Thoracic aorta (tissue), 2 donors: ENCODE results near the gene C1S. TPM values are rescaled to one million over a fixed set of nuclear protein-coding genes. Genes with fewer than 3 reads are reported as not detected.

ENCODE experiments used
- ATAC-seq: fragments of 150-250 bp; one replicate; pipeline ENCODE4 v1.8.0; 2017; ENCODE audit warnings: low read depth; ENCODE audit not compliant: insufficient number of reproducible peaks, low FRiP score
- DNase-seq: peaks from one replicate; pipeline ENCODE4 v3.0.0-alpha.2; 2020; ENCODE audit warnings: low spot score
- H3K27ac ChIP-seq, 2 donors: fragments of 200-600 bp; sonication (generic); 1 replicate in 1 of 2; 2 replicates in 1 of 2; pipeline ENCODE4 v1.5.1; 2016; ENCODE audit warnings: mild to moderate bottlenecking in 2 of 2, moderate library complexity in 2 of 2
- H3K27me3 ChIP-seq: fragments of 200-600 bp; sonication (generic); replicated peaks from 2 replicates; pipeline ENCODE4 v1.6.0; 2016; ENCODE audit warnings: mild to moderate bottlenecking; ENCODE audit not compliant: insufficient read depth
- H3K36me3 ChIP-seq: fragments of 200-600 bp; sonication (generic); one replicate; pipeline ENCODE4 v1.5.1; 2016
- H3K4me1 ChIP-seq, 2 donors: fragments of 200-600 bp; sonication (generic); 1 replicate in 1 of 2; 2 replicates in 1 of 2; pipeline versions ENCODE4 v1.5.1 to v1.6.0; 2016; ENCODE audit warnings: low read depth in 2 of 2, mild to moderate bottlenecking in 1 of 2; ENCODE audit not compliant: control insufficient read depth in 1 of 2
- H3K4me3 ChIP-seq: fragments of 200-600 bp; sonication (generic); 2 replicates; pipeline ENCODE4 v1.5.1; 2016; ENCODE audit warnings: mild to moderate bottlenecking
- H3K9me3 ChIP-seq: fragments of 200-600 bp; sonication (generic); 2 replicates; pipeline ENCODE4 v1.5.1; 2016
- CTCF ChIP-seq: fragments of 200-600 bp; sonication (generic); IDR thresholded peaks from one replicate; pipeline ENCODE4 v1.5.1; 2019; ENCODE audit warnings: antibody characterized with exemption
- total RNA-seq, 2 donors: library from RNA; depleted of rRNA; stranded (reverse); fragments of >200 nt; gene quantifications; one replicate each; pipeline versions ENCODE4 v1.1.0 to v1.2.3, GENCODE V29; 2016

C1S gene
- total RNA-seq, 2 donors from 2014 or later, result 456 to 715 TPM

GRCh38 chr12:7023114-7023513 is 37.4 kb upstream of the C1S start:
- H3K36me3 ChIP-seq, result no peaks in the 10 kb centered on the region
- no peak overlapping the region for H3K4me3 ChIP-seq
- TF ChIP-seq CTCF, result no peak
- DNase-seq (no peak), ATAC-seq (no peak)
- no peaks in the 10 kb centered on the region for H3K27me3 ChIP-seq
- H3K4me1 ChIP-seq, result peaks cover 4 to 7% of the 10 kb centered on the region in 2 donors
- H3K9me3 ChIP-seq, result no peaks in the 10 kb centered on the region
- no peak overlapping the region for H3K27ac ChIP-seq

- TF ChIP-seq CTCF, result no peak
- Histone ChIP-seq H3K27ac (no peak overlapping the region), H3K27me3 (no peaks in the 10 kb centered on the region), H3K4me1 (no peaks in the 10 kb centered on the region), H3K36me3 (no peaks in the 10 kb centered on the region), H3K9me3 (no peaks in the 10 kb centered on the region), H3K4me3 (no peak overlapping the region)
- ATAC-seq, result no peak
- no peak for DNase-seq
Measured at GRCh38 chr12:7026854-7027253, 33.7 kb upstream of the C1S start.

GRCh38 chr12:7031306-7031705 is 29.2 kb upstream of the C1S start:
- Histone ChIP-seq H3K4me1 (no peaks in the 10 kb centered on the region), H3K27ac (no peak overlapping the region), H3K27me3 (no peaks in the 10 kb centered on the region), H3K9me3 (no peaks in the 10 kb centered on the region), H3K36me3 (no peaks in the 10 kb centered on the region), H3K4me3 (no peak overlapping the region)
- TF ChIP-seq CTCF, result no peak
- ATAC-seq (no peak), DNase-seq (no peak)

- DNase-seq (no peak), ATAC-seq (no peak)
- TF ChIP-seq CTCF, result no peak
- Histone ChIP-seq H3K27me3 (no peaks in the 10 kb centered on the region), H3K4me1 (no peaks in the 10 kb centered on the region), H3K4me3 (no peak overlapping the region), H3K36me3 (no peaks in the 10 kb centered on the region), H3K27ac (no peak overlapping the region), H3K9me3 (no peaks in the 10 kb centered on the region)
Measured at GRCh38 chr12:7032990-7033389, 27.5 kb upstream of the C1S start.

- DNase-seq, result no peak
- no peak for ATAC-seq
Measured at GRCh38 chr12:7034464-7034863, 26.1 kb upstream of the C1S start.

More at GRCh38 chr12:7034464-7034863, 26.1 kb upstream of the C1S start:
- Histone ChIP-seq H3K27me3 (no peaks in the 10 kb centered on the region), H3K4me1 (no peaks in the 10 kb centered on the region), H3K36me3 (no peaks in the 10 kb centered on the region), H3K9me3 (no peaks in the 10 kb centered on the region), H3K4me3 (no peak overlapping the region), H3K27ac (no peak overlapping the region)
- no peak for TF ChIP-seq CTCF
